ENCODE results near the gene SLC9A9.

DNA sequence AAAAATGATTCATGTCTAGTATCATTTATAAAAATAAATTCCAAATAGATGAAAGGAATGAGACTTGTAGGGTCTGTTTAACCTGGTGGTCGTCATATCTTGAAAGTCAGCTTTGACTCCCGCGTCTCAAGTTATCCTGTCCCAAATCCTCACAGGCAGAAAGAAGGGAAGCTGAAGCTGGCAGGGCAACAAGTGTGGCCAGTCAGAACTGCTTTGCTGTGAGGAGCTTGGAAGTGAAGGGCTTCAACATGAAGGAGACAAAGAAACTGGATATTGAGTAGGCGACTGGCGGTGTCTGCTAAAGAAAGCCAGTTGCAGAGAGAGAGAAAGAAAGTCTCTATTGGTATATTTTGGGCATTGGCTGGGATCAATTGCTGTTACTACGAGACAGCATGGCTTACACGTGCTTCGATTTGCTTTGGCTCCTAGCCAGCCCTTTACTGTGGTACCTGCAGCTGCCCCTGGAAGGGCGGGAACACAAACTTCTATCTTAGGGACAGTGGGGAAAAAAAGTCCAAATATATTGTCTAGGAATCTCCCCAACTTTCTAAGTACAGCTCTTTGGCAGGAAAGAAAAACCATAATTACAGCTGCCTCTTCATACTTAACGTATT is 621.5 kb downstream of the SLC9A9 start:
- TF ChIP-seq, protein P1, sequence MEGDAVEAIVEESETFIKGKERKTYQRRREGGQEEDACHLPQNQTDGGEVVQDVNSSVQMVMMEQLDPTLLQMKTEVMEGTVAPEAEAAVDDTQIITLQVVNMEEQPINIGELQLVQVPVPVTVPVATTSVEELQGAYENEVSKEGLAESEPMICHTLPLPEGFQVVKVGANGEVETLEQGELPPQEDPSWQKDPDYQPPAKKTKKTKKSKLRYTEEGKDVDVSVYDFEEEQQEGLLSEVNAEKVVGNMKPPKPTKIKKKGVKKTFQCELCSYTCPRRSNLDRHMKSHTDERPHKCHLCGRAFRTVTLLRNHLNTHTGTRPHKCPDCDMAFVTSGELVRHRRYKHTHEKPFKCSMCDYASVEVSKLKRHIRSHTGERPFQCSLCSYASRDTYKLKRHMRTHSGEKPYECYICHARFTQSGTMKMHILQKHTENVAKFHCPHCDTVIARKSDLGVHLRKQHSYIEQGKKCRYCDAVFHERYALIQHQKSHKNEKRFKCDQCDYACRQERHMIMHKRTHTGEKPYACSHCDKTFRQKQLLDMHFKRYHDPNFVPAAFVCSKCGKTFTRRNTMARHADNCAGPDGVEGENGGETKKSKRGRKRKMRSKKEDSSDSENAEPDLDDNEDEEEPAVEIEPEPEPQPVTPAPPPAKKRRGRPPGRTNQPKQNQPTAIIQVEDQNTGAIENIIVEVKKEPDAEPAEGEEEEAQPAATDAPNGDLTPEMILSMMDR (IDR thresholded peaks at IDR 0.05), result no peak
- no peak for TF ChIP-seq RAD21 (IDR thresholded peaks at IDR 0.05; ENCODE audit: low read length)
- TF ChIP-seq, protein P2, sequence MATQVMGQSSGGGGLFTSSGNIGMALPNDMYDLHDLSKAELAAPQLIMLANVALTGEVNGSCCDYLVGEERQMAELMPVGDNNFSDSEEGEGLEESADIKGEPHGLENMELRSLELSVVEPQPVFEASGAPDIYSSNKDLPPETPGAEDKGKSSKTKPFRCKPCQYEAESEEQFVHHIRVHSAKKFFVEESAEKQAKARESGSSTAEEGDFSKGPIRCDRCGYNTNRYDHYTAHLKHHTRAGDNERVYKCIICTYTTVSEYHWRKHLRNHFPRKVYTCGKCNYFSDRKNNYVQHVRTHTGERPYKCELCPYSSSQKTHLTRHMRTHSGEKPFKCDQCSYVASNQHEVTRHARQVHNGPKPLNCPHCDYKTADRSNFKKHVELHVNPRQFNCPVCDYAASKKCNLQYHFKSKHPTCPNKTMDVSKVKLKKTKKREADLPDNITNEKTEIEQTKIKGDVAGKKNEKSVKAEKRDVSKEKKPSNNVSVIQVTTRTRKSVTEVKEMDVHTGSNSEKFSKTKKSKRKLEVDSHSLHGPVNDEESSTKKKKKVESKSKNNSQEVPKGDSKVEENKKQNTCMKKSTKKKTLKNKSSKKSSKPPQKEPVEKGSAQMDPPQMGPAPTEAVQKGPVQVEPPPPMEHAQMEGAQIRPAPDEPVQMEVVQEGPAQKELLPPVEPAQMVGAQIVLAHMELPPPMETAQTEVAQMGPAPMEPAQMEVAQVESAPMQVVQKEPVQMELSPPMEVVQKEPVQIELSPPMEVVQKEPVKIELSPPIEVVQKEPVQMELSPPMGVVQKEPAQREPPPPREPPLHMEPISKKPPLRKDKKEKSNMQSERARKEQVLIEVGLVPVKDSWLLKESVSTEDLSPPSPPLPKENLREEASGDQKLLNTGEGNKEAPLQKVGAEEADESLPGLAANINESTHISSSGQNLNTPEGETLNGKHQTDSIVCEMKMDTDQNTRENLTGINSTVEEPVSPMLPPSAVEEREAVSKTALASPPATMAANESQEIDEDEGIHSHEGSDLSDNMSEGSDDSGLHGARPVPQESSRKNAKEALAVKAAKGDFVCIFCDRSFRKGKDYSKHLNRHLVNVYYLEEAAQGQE (IDR thresholded peaks at IDR 0.05; ENCODE audit: low read depth, low read length), result no peak
- no peak for TF ChIP-seq TCF12 (IDR thresholded peaks at IDR 0.05)
- no peak for TF ChIP-seq FOXJ3 (CRISPR knock-in tag; IDR thresholded peaks at IDR 0.05)
- no peak for TF ChIP-seq RFX5 (IDR thresholded peaks at IDR 0.05; ENCODE audit: low read length)
- TF ChIP-seq TAF1 (IDR thresholded peaks at IDR 0.05; ENCODE audit: borderline replicate concordance, low read depth, low read length), result no peak

Data from SK-N-SH (cell line).